ENCODE measurements around the gene DTYMK.
A peak's percentile ranks its signal among the peaks of the same experiment; 100 is the strongest.
"Not testable (repeated sequence)": the region's sequence is repeated elsewhere in the genome, so short reads cannot be mapped to it uniquely, and the experiment has no call there.

DTYMK gene

GRCh38 chr2:241668839-241669238, 17.8 kb downstream of the DTYMK start:
- Histone ChIP-seq H3K36me3 (ENCODE audit: control insufficient read depth, insufficient read depth, low read length) (peaks cover 5% of the 10 kb centered on the region), H3K27me3 (ENCODE audit: insufficient read depth, low read length, poor library complexity) (no peaks in the 10 kb centered on the region), H3K18ac (ENCODE audit: low read length) (no peak overlapping the region), H3K79me1 (ENCODE audit: low read length) (peaks cover 2% of the 10 kb centered on the region), H2BK120ac (ENCODE audit: low read depth, low read length) (no peak overlapping the region), H3K4me1 (ENCODE audit: control insufficient read depth, low read depth, low read length) (no peaks in the 10 kb centered on the region), H3K27ac (ENCODE audit: low read depth, low read length) (no peak overlapping the region), H4K8ac (ENCODE audit: low read depth, low read length) (no peak overlapping the region), H3K23ac (ENCODE audit: low read length) (no peak overlapping the region), H3K4me2 (ENCODE audit: low read length) (no peak overlapping the region), H3K79me2 (ENCODE audit: control insufficient read depth, insufficient read depth, low read length) (no peaks in the 10 kb centered on the region), H2BK5ac (ENCODE audit: low read length) (no peak overlapping the region), H3K4me3 (ENCODE audit: low read length) (no peak overlapping the region), H3K56ac (ENCODE audit: low read length) (no peak overlapping the region), H3K4ac (ENCODE audit: low read depth, low read length) (no peak overlapping the region), H4K5ac (ENCODE audit: low read length) (no peak overlapping the region), H3K9ac (ENCODE audit: low read length) (no peak overlapping the region), H2AK5ac (ENCODE audit: low read length) (no peak overlapping the region), H2BK15ac (replicated peaks; ENCODE audit: low read depth) (no peak overlapping the region)
- WGBS (ENCODE audit: extremely low coverage, insufficient coverage, low lambda C conversion rate), result no CpG with 5 or more reads among the region's 12 CpGs
- DNase-seq, result no peak

DNA sequence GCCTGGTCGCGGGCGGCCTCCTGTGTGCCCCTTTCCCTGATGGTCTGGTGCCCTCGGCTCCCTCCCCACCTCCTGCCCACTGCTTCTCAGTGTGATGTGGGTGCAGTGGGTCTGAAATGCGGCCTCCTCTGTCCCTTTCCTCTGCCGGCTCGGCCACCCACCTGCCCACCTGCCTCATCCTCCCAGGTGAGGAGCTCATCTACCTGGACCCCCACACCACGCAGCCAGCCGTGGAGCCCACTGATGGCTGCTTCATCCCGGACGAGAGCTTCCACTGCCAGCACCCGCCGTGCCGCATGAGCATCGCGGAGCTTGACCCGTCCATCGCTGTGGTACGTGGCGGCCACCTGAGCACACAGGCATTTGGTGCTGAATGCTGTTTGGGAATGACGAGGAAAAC, 18.3 kb downstream of the DTYMK start:
- H4K8ac ChIP-seq (ENCODE audit: low read depth, low read length), result no peak overlapping the region
- no peaks in the 10 kb centered on the region for H3K27me3 ChIP-seq (ENCODE audit: insufficient read depth, low read length, poor library complexity)
- H3K79me1 ChIP-seq (ENCODE audit: low read length), result peaks cover 2% of the 10 kb centered on the region
- no peak overlapping the region for H3K56ac ChIP-seq (ENCODE audit: low read length)
- H2BK120ac ChIP-seq (ENCODE audit: low read depth, low read length), result no peak overlapping the region
- no CpG with 5 or more reads among the region's 21 CpGs for WGBS (ENCODE audit: extremely low coverage, insufficient coverage, low lambda C conversion rate)
- H3K36me3 ChIP-seq (ENCODE audit: control insufficient read depth, insufficient read depth, low read length), result peaks cover 5% of the 10 kb centered on the region
- H3K18ac ChIP-seq (ENCODE audit: low read length), result no peak overlapping the region
- H2AK5ac ChIP-seq (ENCODE audit: low read length), result no peak overlapping the region
- H3K23ac ChIP-seq (ENCODE audit: low read length), result no peak overlapping the region
- no peak overlapping the region for H2BK15ac ChIP-seq (replicated peaks; ENCODE audit: low read depth)
- no peak overlapping the region for H2BK5ac ChIP-seq (ENCODE audit: low read length)
- H3K4ac ChIP-seq (ENCODE audit: low read depth, low read length), result no peak overlapping the region
- no peak overlapping the region for H3K4me3 ChIP-seq (ENCODE audit: low read length)
- no peak overlapping the region for H3K27ac ChIP-seq (ENCODE audit: low read depth, low read length)
- no peak overlapping the region for H4K5ac ChIP-seq (ENCODE audit: low read length)
- no peak for DNase-seq
- no peak overlapping the region for H3K4me2 ChIP-seq (ENCODE audit: low read length)
- H3K4me1 ChIP-seq (ENCODE audit: control insufficient read depth, low read depth, low read length), result no peaks in the 10 kb centered on the region
- H3K9ac ChIP-seq (ENCODE audit: low read length), result no peak overlapping the region
- no peaks in the 10 kb centered on the region for H3K79me2 ChIP-seq (ENCODE audit: control insufficient read depth, insufficient read depth, low read length)

- Histone ChIP-seq H3K27ac (ENCODE audit: low read depth, low read length) (no peak overlapping the region), H3K4me3 (ENCODE audit: low read length) (no peak overlapping the region), H3K36me3 (ENCODE audit: control insufficient read depth, insufficient read depth, low read length) (peaks cover 5% of the 10 kb centered on the region), H3K18ac (ENCODE audit: low read length) (no peak overlapping the region), H4K8ac (ENCODE audit: low read depth, low read length) (no peak overlapping the region), H3K4me1 (ENCODE audit: control insufficient read depth, low read depth, low read length) (no peaks in the 10 kb centered on the region), H3K4me2 (ENCODE audit: low read length) (no peak overlapping the region), H4K5ac (ENCODE audit: low read length) (no peak overlapping the region), H3K23ac (ENCODE audit: low read length) (no peak overlapping the region), H2BK120ac (ENCODE audit: low read depth, low read length) (no peak overlapping the region), H3K9ac (ENCODE audit: low read length) (no peak overlapping the region), H3K79me2 (ENCODE audit: control insufficient read depth, insufficient read depth, low read length) (no peaks in the 10 kb centered on the region), H3K56ac (ENCODE audit: low read length) (no peak overlapping the region), H2AK5ac (ENCODE audit: low read length) (no peak overlapping the region), H3K79me1 (ENCODE audit: low read length) (peaks cover 2% of the 10 kb centered on the region), H3K4ac (ENCODE audit: low read depth, low read length) (no peak overlapping the region), H2BK5ac (ENCODE audit: low read length) (no peak overlapping the region), H3K27me3 (ENCODE audit: insufficient read depth, low read length, poor library complexity) (no peaks in the 10 kb centered on the region), H2BK15ac (replicated peaks; ENCODE audit: low read depth) (no peak overlapping the region)
- DNase-seq, result peak; percentile 36
- WGBS (ENCODE audit: extremely low coverage, insufficient coverage, low lambda C conversion rate), result no CpG with 5 or more reads among the region's 42 CpGs
Measured at GRCh38 chr2:241666627-241667400, 19.8 kb downstream of the DTYMK start.

DNA sequence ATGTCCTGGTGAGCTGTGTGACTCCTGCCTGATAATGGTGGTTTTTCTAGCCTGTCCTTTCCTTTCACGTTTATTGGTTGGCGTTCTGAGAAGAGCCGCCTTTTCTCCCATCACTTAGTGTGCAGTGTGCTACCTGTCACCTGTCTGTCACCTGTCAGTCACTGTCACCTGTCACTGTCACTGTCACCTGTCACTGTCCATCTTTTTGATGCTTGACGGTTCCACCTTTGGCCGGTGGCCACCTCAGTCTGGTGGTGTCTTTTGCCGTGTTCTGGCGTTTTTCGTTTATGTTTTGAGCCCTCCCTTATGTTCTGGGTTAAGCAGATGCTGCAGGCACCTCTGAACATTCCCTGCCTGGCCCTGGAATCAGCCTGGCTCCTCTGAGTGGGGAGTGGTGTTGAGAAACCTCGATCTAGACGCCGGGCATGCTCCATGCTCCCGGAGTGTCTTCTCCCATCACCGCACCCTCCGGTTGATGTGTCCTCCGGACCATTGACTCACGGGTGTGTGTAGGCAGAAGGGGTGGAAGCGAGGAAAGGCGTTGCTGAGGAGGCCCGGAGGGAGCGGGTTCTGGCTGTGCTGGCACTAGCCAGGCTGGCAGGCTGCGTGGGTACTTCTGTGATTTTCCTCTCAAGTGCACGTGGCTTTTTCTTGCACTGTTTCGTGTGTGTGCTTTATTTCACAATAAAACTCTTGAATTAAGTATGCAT, 20.7 kb downstream of the DTYMK start:
- Histone ChIP-seq H2BK120ac (ENCODE audit: low read depth, low read length) (no peak overlapping the region), H3K23ac (ENCODE audit: low read length) (no peak overlapping the region), H4K8ac (ENCODE audit: low read depth, low read length) (no peak overlapping the region), H3K4me3 (ENCODE audit: low read length) (no peak overlapping the region), H3K79me1 (ENCODE audit: low read length) (peaks cover 2% of the 10 kb centered on the region), H3K79me2 (ENCODE audit: control insufficient read depth, insufficient read depth, low read length) (no peaks in the 10 kb centered on the region), H3K27ac (ENCODE audit: low read depth, low read length) (no peak overlapping the region), H2BK15ac (replicated peaks; ENCODE audit: low read depth) (no peak overlapping the region), H3K4me1 (ENCODE audit: control insufficient read depth, low read depth, low read length) (no peaks in the 10 kb centered on the region), H3K18ac (ENCODE audit: low read length) (no peak overlapping the region), H3K4ac (ENCODE audit: low read depth, low read length) (no peak overlapping the region), H2AK5ac (ENCODE audit: low read length) (no peak overlapping the region), H3K4me2 (ENCODE audit: low read length) (no peak overlapping the region), H3K36me3 (ENCODE audit: control insufficient read depth, insufficient read depth, low read length) (peaks cover 7% of the 10 kb centered on the region), H3K27me3 (ENCODE audit: insufficient read depth, low read length, poor library complexity) (no peaks in the 10 kb centered on the region), H4K5ac (ENCODE audit: low read length) (no peak overlapping the region), H3K56ac (ENCODE audit: low read length) (no peak overlapping the region), H2BK5ac (ENCODE audit: low read length) (no peak overlapping the region), H3K9ac (ENCODE audit: low read length) (no peak overlapping the region)
- no CpG with 5 or more reads among the region's 23 CpGs for WGBS (ENCODE audit: extremely low coverage, insufficient coverage, low lambda C conversion rate)
- DNase-seq, result no peak

GRCh38 chr2:241662731-241663130, 23.9 kb downstream of the DTYMK start:
- WGBS (ENCODE audit: extremely low coverage, insufficient coverage, low lambda C conversion rate), result no CpG with 5 or more reads among the region's 24 CpGs
- H3K36me3 ChIP-seq (ENCODE audit: control insufficient read depth, insufficient read depth, low read length); H3K79me2 ChIP-seq (ENCODE audit: control insufficient read depth, insufficient read depth, low read length); H3K27ac ChIP-seq (ENCODE audit: low read depth, low read length); H2AK5ac ChIP-seq (ENCODE audit: low read length); H4K8ac ChIP-seq (ENCODE audit: low read depth, low read length); H3K27me3 ChIP-seq (ENCODE audit: insufficient read depth, low read length, poor library complexity); DNase-seq; H3K23ac ChIP-seq (ENCODE audit: low read length); H2BK5ac ChIP-seq (ENCODE audit: low read length); H3K4me2 ChIP-seq (ENCODE audit: low read length); H4K5ac ChIP-seq (ENCODE audit: low read length); H3K9ac ChIP-seq (ENCODE audit: low read length); H3K79me1 ChIP-seq (ENCODE audit: low read length); H3K4ac ChIP-seq (ENCODE audit: low read depth, low read length); H2BK15ac ChIP-seq (replicated peaks; ENCODE audit: low read depth); H3K18ac ChIP-seq (ENCODE audit: low read length); H3K56ac ChIP-seq (ENCODE audit: low read length); H3K4me3 ChIP-seq (ENCODE audit: low read length); H3K4me1 ChIP-seq (ENCODE audit: control insufficient read depth, low read depth, low read length); H2BK120ac ChIP-seq (ENCODE audit: low read depth, low read length): not testable (repeated sequence)

Measured in mesendoderm (in vitro differentiated cells).